Measurements from ENCODE around the gene AKT2. TPM values are rescaled to one million over a fixed set of nuclear protein-coding genes. Genes with fewer than 3 reads are reported as not detected.
"Not testable (repeated sequence)": the region's sequence is repeated elsewhere in the genome, so short reads cannot be mapped to it uniquely, and the experiment has no call there.

AKT2 gene
- total and polyA plus RNA-seq, 2 experiments from 2014 or later = 60.1 to 193 TPM

- no peak overlapping the region for H3K27ac ChIP-seq
- TF ChIP-seq CTCF (IDR thresholded peaks at IDR 0.05; ENCODE audit: low read depth, low read length) = no peak
- DNase-seq (ENCODE audit: low read depth in 1 of 2, low spot score in 1 of 2) = no peak
- no peak overlapping the region for H3K4me3 ChIP-seq
- no peaks in the 10 kb centered on the region for H3K9me3 ChIP-seq (ENCODE audit: low read depth)
- H3K4me1 ChIP-seq (ENCODE audit: low read depth) = no peaks in the 10 kb centered on the region
- no peaks in the 10 kb centered on the region for H3K36me3 ChIP-seq
- peaks cover 73% of the 10 kb centered on the region for H3K27me3 ChIP-seq
These were observed 64.5 kb downstream of the AKT2 start for GRCh38 chr19:40220674-40221073.

GRCh38 chr19:40219721-40220276 is 65.3 kb downstream of the AKT2 start:
- DNase-seq (ENCODE audit: low read depth in 1 of 2, low spot score in 1 of 2) = peak in 1 of 2 donors; percentile 69
- no peak overlapping the region for H3K27ac ChIP-seq
- no peak for TF ChIP-seq CTCF (IDR thresholded peaks at IDR 0.05; ENCODE audit: low read depth, low read length)
- no peaks in the 10 kb centered on the region for H3K4me1 ChIP-seq (ENCODE audit: low read depth)
- H3K4me3 ChIP-seq = no peak overlapping the region
- peaks cover 73% of the 10 kb centered on the region for H3K27me3 ChIP-seq
- H3K36me3 ChIP-seq = no peaks in the 10 kb centered on the region
- H3K9me3 ChIP-seq (ENCODE audit: low read depth) = no peaks in the 10 kb centered on the region

GRCh38 chr19:40219029-40219428 is 66.1 kb downstream of the AKT2 start:
- peaks cover 69% of the 10 kb centered on the region for H3K27me3 ChIP-seq
- not testable (repeated sequence) for H3K4me3 ChIP-seq; H3K36me3 ChIP-seq; H3K27ac ChIP-seq; H3K9me3 ChIP-seq (ENCODE audit: low read depth); H3K4me1 ChIP-seq (ENCODE audit: low read depth); DNase-seq (ENCODE audit: low read depth in 1 of 2, low spot score in 1 of 2)

GRCh38 chr19:40217934-40218890 is 66.9 kb downstream of the AKT2 start, which contains the start of gene TTC9B:
Gene TTC9B, minus strand, starts transcription at chr19:40218384. Its CDS starts 3 bp downstream, at chr19:40218381.
- no peaks in the 10 kb centered on the region for H3K4me1 ChIP-seq (ENCODE audit: low read depth)
- H3K27me3 ChIP-seq = peaks cover 61% of the 10 kb centered on the region
- no peak within 1 kb of the TSS for H3K27ac ChIP-seq
- no peak for TF ChIP-seq CTCF (IDR thresholded peaks at IDR 0.05; ENCODE audit: low read depth, low read length)
- no peaks in the 10 kb centered on the region for H3K36me3 ChIP-seq
- DNase-seq (ENCODE audit: low read depth in 1 of 2, low spot score in 1 of 2) = peak in 1 of 2 donors; percentile 71
- no peak within 1 kb of the TSS for H3K4me3 ChIP-seq
- H3K9me3 ChIP-seq (ENCODE audit: low read depth) = no peaks in the 10 kb centered on the region

- H3K27me3 ChIP-seq = peaks cover 55% of the 10 kb centered on the region
- no peak overlapping the region for H3K27ac ChIP-seq
- H3K4me3 ChIP-seq = no peak overlapping the region
- DNase-seq (ENCODE audit: low read depth in 1 of 2, low spot score in 1 of 2) = peak in 1 of 2 donors; percentile 15
- no peaks in the 10 kb centered on the region for H3K9me3 ChIP-seq (ENCODE audit: low read depth)
- H3K36me3 ChIP-seq = no peaks in the 10 kb centered on the region
- TF ChIP-seq CTCF (IDR thresholded peaks at IDR 0.05; ENCODE audit: low read depth, low read length) = peak; percentile 34
- H3K4me1 ChIP-seq (ENCODE audit: low read depth) = no peaks in the 10 kb centered on the region
These were observed 67.9 kb downstream of the AKT2 start for GRCh38 chr19:40217027-40217810.
